Measurements from ENCODE around the gene ARHGAP4.
A peak's percentile ranks its signal among the peaks of the same experiment; 100 is the strongest.

ARHGAP4 gene

DNA sequence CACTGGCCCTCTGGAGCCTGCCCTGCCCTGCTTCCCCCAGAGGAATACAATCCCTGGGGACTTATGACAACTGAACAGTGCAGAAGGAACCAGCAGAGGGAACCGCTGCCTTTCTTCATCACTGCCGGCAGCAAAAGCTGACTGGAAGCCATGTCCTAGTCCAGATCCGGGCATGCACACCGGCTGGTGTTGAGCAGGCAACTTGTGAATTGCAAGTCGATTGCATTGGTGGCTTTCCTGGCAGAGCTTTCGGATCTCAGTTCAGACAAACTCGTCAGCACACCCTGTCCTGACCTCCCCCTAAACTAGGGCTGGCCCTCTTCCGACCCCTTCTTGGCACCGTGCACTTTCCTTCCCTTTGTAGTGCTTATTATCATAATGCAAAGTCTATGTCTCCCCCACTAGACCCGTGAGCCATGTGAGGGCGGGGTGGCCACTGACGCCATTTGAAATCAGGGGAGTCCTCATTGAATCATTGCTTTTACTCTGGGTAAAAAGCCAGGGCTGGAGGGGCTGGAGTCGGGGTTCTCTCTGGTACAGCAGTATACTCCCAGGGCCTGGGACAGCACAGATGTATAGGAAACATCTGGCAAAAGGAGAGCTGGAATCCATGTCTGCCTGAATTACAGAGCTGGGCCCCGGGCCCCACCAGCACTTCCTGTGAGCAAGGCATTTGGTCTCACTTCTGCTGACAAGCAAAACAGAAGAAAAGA lies 1.8 kb downstream of the ARHGAP4 start:
- DNase-seq, result peak; percentile 37

DNA sequence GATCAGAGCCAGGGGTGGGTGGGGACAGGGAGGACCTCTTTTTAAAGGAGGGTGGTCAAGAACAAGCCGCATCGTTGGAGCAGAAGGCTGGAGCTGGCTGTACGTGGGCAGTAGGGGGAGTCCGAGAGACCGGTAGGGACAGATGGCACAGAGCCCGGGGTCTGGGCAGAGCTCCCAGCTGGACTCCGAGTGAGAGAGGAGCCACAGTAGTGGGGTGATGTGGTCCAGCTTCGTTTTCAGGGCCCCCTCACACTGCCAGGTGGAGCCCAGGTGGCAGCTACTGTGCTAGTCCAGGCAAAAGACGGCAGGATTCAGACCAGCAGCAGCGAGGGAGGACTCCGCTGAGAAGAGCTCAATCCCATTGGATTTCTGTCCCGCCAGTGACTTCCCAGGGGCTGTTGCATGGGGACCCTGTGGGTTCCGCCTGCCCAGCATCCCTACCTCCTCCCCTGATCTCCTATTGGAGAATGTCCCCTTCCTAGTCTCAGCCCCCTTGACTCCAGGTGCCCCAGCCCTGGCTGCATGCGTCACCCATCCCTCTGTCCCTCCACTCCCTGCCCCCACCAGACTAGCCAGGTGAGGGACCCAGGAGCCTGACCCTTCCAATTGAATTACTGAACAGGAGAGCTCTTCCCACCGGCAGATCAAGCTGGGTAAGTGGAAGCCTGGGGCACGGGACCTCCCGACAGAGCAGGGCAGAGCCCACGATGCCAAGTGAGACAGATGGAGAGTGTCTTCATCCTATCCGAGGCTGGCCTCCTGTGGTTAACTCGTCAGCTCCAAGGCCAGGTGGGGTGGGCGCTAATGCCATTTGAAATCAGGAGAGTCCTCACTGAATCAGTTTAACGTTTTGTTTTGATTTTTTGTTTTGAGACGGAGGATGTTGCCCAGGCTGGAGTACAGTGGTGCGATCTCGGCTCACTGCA lies 2.9 kb downstream of the ARHGAP4 start:
- peak; percentile 53 for DNase-seq

GRCh38 chrX:153921511-153922446 lies 4.3 kb downstream of the ARHGAP4 start:
- DNase-seq, result peak; percentile 29

DNA sequence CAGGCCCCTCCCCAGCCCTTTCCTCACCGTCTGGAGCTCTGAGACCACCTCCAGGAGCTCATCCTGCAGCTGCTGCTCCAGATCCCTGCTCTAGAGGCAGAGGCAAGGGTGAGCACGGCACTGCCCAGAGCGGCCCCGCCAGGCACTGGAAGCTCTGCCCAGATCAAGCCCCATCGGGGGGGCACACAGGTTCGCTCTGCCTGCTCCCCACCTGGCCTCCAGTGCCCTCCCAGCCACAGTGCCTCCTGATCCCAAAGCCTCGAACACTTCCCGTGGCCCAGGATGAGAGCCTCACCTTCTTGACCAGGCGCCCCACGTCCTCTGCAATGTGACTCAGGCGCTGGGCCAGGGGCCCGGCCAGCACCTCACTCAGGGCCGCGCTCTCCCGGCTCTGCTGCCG lies 5.0 kb downstream of the ARHGAP4 start:
- no peak for DNase-seq

DNA sequence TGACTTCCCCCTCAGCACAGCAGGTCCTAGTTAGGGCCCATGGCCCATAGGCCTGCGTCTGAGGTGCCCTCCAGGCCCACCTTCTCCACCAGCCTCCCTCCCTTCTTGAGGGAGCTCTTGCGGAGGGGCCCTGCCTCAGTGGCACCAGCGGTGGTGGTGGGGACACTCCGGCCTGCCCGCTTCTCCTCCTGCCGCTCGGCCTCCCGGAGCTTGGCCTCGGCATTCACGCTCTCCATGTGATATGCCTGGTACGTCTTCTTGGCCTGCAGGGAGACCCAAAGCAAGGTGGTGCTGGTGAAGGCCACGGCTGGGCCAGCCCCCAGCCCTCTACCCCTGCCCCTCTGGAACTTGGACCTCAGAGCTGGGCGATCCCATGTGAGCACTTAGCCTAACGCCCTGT lies 5.5 kb downstream of the ARHGAP4 start:
- DNase-seq, result no peak

DNA sequence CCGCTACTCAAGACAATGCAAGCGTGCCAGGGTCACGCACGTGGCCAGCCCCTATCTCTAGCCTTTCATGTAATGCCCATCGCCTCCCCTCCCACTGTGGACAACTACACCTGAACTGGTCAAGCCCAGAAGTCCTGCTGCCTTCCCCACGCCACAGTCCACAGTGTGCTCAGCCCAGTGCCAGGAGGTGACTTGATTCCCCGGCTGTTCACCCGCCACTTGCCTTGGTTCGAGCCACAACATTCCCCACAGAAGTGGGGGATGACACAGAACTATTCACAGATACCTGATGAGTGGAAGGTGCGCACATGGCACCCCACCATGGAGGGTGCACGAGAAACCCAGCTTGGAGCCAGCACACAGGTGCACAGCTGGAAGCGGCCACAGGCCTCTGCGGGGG lies 6.8 kb downstream of the ARHGAP4 start:
- DNase-seq, result no peak

DNA sequence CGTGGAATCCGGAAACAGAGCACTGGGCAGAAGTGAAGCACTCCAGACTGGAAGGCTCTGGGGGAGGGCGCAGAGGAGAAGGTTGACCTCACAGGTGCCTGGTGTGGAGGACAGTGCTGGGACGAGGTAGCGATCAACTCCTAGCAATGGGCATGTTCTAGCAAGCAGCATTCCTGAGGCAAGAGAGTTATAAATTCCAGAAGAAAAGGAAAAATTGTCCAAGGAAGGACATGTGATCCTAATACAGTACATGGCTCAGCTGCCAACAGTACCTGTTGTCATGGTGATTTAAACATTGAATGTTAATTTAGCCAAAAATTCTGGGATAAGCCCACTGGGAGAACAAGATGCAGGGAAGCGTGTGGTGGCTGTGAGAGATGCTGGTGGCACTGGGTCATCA lies 8.2 kb downstream of the ARHGAP4 start:
- DNase-seq, result no peak

GRCh38 chrX:153913701-153914100 lies 12.4 kb downstream of the ARHGAP4 start:
- DNase-seq, result no peak

DNA sequence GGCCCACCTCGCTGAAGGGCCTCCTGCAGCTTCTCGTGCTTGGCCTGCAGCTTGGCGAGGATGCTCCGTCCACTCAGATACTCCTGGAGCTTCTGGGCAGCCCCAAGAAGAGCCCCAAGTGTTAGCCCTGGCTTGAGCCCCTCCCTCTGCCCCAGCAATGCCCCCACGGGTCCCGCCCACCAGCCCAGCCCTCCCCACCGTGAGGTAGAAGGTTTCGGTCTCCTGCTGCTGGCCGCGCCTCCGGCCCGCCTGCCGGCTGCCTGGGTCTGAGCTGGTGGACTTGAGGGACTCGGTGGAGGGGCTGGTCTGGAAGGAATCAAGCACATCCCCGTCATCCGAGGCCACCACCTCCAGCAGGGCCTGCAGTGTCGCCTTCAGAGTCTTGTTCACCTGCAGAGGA lies 12.9 kb downstream of the ARHGAP4 start:
- DNase-seq, result no peak

- no peak for DNase-seq
Observed at GRCh38 chrX:153911798-153912197, 14.3 kb downstream of the ARHGAP4 start.

GRCh38 chrX:153910446-153910845 lies 15.6 kb downstream of the ARHGAP4 start:
- no peak for DNase-seq

DNA sequence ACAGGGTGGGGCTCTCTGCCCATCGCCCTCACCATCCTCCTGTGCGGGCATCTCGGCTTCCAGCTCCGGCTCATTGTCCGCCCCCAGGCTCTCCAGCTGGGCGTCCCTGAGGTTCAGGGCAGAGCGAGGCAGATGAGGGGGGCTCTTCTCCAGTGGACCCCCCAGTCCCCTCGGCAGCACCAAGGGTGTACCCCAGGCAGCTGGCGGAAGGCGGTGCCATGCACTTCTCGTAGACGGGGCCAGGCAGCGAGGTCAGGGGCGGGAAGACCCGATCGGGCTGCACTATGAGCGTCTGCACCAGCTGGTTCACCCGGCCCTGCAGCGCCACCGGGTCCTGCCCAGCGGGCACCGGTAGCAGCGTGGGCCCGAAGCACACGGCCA lies 16.1 kb downstream of the ARHGAP4 start:
- DNase-seq, result no peak

DNA sequence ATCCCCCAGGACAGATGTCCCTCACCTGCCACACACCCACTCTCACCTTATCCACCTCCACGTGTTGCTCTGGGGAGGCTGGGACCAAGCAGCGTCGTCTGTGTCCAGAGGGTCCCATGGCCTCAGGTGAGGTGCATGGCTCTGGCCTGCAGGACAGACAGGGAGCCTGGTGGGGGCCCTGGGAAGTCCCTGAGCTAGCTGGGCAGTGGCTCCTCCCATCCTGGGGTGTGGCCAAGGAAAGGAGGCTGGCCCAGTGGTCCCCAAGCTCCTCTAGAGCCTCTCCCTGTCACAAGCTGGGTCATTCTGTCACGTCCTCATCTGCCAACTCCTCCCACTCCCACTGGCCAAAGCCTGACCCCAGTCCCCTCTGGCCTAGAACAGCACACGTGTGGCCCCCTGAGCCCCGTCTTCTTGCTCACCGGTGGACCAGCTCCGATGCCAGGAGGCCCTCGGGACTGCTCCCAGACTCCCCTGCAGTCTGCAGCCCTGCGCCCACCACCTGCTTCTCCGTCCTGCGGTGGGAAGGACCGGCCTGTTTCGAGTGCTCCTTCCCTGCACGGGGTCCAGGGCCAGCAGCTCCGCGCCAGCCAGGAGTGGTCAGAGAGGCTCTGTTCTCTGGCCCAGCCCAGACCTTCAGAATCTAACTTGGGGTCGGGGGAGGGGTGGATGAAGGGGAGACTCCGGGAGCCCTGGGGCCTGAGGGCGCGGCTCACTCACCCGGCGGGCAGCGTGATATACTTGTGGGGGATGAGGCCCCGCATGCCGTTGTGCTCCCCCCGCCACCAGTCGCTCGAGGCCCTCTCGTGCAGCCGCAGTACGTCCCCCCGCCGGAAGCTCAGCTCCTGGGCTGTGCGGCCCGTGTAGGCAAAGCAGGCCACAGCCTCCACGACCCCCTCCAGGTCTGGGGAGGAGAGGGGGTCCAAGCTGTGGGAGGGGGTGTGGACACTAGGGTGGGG lies 16.8 kb downstream of the ARHGAP4 start:
- no peak for DNase-seq

DNA sequence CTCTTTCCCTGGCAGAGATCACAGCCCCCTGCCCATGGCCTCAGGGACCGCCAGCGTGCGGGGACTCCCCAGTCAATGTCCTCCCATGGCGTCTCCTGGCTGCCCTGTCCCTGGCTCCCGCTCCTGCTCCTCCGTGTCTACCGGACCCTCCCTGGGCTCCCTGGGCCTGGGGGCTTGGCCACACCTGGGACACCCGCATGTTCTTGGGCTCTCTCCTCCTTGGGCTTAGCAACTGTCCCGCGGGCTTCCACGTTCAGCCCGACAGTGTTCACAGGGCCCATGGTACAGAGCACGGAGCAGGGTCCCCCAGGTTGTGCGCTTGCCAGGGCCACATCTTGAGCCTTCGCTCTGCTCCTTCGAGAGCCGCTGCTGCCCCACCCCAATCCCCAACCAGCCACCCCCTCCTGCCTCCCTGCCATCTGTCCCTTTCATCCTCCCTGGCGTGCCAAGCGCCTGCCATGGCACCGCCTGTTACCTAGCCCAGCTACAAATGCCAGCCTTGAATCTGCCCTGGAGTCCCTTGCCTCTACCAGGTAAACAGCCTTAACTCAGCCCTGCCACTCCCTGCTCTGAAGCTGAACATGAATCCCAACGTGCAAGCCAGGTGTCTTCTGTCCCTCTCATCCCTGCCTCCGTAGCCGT lies 17.7 kb downstream of the ARHGAP4 start:
- no peak for DNase-seq

DNA sequence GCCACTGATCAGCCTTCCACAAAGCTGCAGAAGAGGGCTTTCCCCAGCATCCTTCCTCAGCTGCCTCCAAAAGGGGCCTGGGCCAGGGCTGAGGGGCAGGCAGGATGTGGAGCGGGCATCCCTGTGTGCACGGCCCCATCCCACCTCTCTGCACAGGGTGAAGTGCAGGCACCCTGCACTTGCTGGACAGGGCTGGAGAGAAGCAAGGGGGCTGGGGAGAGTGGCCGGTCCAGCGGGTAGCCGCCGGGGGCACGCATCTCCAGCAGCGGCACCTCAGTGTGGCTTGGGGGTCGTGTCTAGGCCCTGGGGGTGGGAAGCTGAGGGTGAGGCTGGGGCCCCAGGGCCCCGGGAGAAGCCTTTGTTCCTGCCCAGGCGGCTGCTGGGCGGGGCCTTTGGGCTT lies 18.6 kb downstream of the ARHGAP4 start:
- no peak for DNase-seq

DNA sequence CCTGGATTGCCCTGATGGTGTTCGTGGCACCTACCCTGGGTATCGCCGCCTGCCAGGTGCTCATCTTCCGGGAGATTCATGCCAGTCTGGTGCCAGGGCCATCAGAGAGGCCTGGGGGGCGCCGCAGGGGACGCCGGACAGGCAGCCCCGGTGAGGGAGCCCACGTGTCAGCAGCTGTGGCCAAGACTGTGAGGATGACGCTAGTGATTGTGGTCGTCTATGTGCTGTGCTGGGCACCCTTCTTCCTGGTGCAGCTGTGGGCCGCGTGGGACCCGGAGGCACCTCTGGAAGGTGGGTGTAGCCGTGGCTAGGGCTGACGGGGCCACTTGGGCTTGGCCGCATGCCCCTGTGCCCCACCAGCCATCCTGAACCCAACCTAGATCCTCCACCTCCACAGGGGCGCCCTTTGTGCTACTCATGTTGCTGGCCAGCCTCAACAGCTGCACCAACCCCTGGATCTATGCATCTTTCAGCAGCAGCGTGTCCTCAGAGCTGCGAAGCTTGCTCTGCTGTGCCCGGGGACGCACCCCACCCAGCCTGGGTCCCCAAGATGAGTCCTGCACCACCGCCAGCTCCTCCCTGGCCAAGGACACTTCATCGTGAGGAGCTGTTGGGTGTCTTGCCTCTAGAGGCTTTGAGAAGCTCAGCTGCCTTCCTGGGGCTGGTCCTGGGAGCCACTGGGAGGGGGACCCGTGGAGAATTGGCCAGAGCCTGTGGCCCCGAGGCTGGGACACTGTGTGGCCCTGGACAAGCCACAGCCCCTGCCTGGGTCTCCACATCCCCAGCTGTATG lies 19.7 kb downstream of the ARHGAP4 start:
- no peak for DNase-seq

DNA sequence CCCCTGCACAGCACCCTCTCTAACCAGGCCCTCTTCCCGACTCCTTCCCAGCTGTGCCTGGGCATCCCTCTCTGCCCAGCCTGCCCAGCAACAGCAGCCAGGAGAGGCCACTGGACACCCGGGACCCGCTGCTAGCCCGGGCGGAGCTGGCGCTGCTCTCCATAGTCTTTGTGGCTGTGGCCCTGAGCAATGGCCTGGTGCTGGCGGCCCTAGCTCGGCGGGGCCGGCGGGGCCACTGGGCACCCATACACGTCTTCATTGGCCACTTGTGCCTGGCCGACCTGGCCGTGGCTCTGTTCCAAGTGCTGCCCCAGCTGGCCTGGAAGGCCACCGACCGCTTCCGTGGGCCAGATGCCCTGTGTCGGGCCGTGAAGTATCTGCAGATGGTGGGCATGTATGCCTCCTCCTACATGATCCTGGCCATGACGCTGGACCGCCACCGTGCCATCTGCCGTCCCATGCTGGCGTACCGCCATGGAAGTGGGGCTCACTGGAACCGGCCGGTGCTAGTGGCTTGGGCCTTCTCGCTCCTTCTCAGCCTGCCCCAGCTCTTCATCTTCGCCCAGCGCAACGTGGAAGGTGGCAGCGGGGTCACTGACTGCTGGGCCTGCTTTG lies 20.5 kb downstream of the ARHGAP4 start:
- DNase-seq, result peak; percentile 48

- DNase-seq, result no peak
Observed at GRCh38 chrX:153903991-153904957, 21.8 kb downstream of the ARHGAP4 start, which contains the start of gene AVPR2. AVPR2 (plus strand) TSS chrX:153904673; CDS start chrX:153905146, 473 bp downstream.
